ENCODE results near the gene ZC3H13.

- no peak for TF ChIP-seq POLR2A (IDR thresholded peaks at IDR 0.05; ENCODE audit: low read depth, low read length)
- no peak for TF ChIP-seq POLR2AphosphoS5 (IDR thresholded peaks at IDR 0.05; ENCODE audit: low read depth, low read length)
- TF ChIP-seq TAF1 (IDR thresholded peaks at IDR 0.05; ENCODE audit: borderline replicate concordance, low read depth, low read length) = no peak
Observed at GRCh38 chr13:45928176-45928575, 124.4 kb downstream of the ZC3H13 start.

All from GM12892 (cell line).